ENCODE measurements around the gene PHF20.

The PHF20 gene

DNA sequence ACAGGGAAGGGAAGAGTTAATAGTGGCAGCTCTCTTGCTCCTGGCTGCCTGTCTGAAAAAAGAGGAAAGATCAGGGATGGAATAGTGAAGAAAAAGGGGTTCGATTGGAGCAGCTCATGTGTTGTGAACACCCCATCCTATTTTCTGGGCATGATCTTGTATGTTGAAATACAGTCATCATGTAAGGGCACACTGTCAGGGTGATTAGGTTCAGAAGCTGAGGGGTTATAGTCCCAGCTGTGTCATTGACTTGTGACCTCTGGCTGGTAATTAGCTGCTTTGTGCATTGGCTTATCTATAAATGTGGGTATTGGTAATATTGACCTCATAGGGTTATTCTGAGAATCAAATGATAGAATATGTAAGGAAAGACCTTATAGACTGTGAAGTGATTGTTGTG lies 30.1 kb downstream of the PHF20 start:
- no peak for DNase-seq (ENCODE audit: low spot score)
- TF ChIP-seq, protein P1, sequence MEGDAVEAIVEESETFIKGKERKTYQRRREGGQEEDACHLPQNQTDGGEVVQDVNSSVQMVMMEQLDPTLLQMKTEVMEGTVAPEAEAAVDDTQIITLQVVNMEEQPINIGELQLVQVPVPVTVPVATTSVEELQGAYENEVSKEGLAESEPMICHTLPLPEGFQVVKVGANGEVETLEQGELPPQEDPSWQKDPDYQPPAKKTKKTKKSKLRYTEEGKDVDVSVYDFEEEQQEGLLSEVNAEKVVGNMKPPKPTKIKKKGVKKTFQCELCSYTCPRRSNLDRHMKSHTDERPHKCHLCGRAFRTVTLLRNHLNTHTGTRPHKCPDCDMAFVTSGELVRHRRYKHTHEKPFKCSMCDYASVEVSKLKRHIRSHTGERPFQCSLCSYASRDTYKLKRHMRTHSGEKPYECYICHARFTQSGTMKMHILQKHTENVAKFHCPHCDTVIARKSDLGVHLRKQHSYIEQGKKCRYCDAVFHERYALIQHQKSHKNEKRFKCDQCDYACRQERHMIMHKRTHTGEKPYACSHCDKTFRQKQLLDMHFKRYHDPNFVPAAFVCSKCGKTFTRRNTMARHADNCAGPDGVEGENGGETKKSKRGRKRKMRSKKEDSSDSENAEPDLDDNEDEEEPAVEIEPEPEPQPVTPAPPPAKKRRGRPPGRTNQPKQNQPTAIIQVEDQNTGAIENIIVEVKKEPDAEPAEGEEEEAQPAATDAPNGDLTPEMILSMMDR (IDR thresholded peaks at IDR 0.05; ENCODE audit: extremely low read depth, missing control alignments), result no peak

DNA sequence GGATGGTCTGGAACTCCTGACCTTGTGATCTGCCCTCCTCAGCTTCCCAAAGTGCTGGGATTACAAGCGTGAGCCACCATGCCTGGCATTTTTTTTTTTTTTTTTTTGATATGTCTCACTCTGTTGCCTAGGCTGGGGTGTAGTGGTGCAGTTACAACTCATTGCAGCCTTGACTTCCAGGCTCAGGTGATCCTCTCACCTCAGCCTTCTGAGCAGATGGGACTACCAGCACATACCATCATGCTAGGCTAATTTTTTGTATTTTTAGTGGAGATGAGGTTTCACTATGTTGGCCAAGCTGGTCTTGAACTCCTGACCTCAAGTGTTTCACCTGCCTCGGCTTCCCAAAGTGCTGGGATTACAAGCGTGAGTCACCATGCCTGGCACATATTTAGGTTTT lies 34.3 kb downstream of the PHF20 start:
- no peak for DNase-seq (ENCODE audit: low spot score)
- TF ChIP-seq, protein P1 (IDR thresholded peaks at IDR 0.05; ENCODE audit: extremely low read depth, missing control alignments), result no peak

DNA sequence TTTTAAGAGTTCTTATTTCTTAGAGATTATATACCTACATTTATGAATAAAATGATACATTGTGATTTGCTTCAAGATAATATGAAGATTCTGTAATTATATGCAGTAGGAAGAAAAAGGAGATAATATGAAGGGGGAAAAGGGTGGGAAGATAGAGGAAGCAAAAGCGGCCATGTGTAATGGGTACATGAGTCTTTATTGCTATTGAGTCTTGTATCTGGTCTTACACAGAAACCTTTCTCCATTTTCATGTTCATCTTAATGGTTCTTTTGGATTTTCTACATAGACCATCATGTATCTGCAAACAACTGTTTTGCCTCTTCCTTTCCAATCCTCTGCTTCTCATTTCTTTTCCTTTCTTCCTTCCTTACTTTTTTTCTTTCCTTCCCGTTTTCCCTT lies 36.1 kb downstream of the PHF20 start:
- TF ChIP-seq, protein P1 (IDR thresholded peaks at IDR 0.05; ENCODE audit: extremely low read depth, missing control alignments), result no peak
- no peak for DNase-seq (ENCODE audit: low spot score)

DNA sequence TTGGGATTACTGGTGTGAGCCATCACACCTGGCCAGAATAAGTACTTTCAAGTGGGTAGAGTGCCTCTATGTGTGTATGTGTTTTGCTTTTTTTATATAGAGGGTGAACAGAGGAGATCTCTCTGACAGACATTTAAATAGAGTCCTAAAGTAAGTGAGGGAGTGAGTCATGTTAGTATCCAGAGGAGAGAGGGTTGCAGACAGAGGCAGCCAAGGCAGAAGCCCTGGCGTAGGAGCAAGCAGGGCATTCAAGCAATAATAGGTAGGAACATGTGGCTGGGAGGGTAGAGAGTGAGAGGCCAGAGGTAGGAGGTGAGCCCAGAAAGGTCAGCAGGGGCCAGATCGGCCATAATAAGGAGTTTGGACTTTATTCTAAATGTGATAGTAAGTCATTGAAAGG lies 48.9 kb downstream of the PHF20 start:
- TF ChIP-seq, protein P1 (IDR thresholded peaks at IDR 0.05; ENCODE audit: extremely low read depth, missing control alignments), result no peak
- no peak for DNase-seq (ENCODE audit: low spot score)

DNA sequence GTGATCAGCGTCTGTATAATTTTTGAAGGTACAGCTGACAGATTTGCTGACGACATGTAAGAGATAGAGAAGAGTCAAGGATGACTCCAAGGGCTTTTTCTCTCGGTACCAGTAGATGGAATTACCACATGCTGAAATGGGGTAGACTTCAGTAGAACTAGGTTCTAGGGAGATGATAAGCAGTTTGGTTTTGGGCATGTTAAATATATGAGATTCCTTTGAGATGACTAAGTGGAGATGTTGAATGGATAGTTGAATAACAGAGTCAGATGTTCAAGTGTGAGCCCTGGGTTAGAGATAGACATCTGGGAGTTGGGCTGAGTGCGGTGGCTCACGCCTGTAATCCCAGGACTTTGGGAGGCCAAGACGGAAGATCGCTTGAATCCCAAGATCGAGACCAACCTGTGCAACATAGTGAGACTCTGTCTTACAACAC lies 50.0 kb downstream of the PHF20 start:
- no peak for DNase-seq (ENCODE audit: low spot score)
- TF ChIP-seq, protein P1 (IDR thresholded peaks at IDR 0.05; ENCODE audit: extremely low read depth, missing control alignments), result no peak

DNA sequence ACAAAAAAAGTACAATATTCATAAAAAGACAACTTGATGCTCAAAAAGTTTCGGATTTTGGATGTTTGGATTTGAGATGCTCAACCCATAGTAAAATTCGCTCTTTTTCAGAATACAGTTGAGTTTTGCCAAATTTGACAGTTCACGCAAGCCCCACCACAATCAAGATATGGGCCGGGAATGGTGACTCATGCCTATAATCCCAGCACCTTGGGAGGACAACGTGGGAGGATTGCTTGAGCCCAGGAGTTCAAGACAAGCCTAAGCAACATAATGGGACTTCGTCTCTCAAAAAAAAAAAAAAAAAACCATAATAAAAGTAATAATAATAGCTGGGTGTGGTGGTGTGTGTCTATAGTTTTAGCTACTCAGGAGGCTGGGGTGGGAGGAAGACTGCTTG lies 51.3 kb downstream of the PHF20 start:
- TF ChIP-seq, protein P1 (IDR thresholded peaks at IDR 0.05; ENCODE audit: extremely low read depth, missing control alignments), result no peak
- DNase-seq (ENCODE audit: low spot score), result no peak

DNA sequence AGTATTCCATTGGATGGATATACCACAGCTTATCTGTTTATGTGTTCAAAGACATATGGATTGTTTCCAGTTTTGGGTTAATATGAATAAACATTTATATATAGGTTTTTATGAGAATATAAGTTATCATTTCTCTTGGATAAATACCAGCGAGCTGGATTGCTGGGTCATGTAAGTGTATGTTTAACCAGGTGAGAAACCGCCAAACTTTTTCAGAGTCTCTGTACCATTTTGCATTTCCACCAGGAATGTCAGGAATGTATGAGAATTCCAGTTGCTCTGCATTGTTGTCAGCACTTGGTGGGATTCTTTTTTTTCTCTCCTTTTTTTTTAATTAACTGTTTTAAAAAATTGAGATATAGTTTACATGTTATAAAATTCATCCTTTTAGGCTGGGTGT lies 52.1 kb downstream of the PHF20 start:
- TF ChIP-seq, protein P1 (IDR thresholded peaks at IDR 0.05; ENCODE audit: extremely low read depth, missing control alignments), result no peak
- DNase-seq (ENCODE audit: low spot score), result no peak

Measured in GM20000 (cell line).